Dermis microvascular lymphatic vessel endothelial cell (primary cell): Measurements from ENCODE around the gene LRMDA. TPM values are rescaled to one million over a fixed set of nuclear protein-coding genes. Genes with fewer than 3 reads are reported as not detected.
"Not testable (repeated sequence)": the region's sequence is repeated elsewhere in the genome, so short reads cannot be mapped to it uniquely, and the experiment has no call there.

Source experiments
- DNase-seq, 2 donors: peaks; one replicate each; pipeline versions ENCODE4 v3.0.0 to v3.0.0-alpha.2; 2010; ENCODE audit warnings: low read depth in 2 of 2
- total RNA-seq: library from RNA; depleted of rRNA; stranded (reverse); fragments of >200 nt; gene quantifications from 2 replicates; pipeline ENCODE4 v1.2.1, GENCODE V29; 2014

The LRMDA gene
- total RNA-seq, 1 donor from 2014 or later: 10.4 TPM

DNA sequence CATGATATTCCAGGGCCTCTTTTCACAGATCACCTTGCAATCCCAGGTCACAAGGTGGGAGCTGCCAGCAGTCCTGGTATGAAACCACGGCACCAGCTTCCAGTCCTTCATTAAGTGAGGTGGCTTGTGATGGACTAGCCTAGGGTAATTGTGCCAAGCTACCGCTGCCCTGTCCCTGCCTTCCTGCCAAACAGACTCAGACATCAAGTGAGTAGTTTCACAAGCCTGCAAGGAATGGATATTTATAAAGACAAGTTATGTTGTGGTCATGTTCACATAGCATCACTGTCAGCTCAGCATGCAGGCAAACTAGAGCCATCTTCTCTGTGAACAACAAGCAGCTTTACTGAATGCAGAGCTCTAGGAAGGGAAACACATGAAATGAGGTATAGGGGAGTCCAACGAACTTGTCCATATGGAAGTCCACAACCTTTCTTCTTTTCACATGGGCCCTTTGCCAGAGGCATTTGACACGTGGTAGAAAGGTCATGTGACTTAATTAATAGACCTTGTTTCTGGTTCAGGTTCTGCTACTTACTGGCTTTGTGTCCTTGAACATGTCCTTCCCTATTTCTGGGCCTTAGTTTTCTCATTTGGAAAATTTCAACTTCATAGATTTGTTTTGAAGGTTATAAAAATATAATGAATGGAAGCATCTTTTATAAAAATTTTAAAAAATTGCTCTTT lies 1145.0 kb downstream of the LRMDA start:
- no peak for DNase-seq

- no peak for DNase-seq
Measured at GRCh38 chr10:76577455-76577854, 1146.0 kb downstream of the LRMDA start.

- no peak for DNase-seq
Measured at GRCh38 chr10:76581506-76582256, 1150.3 kb downstream of the LRMDA start.

DNA sequence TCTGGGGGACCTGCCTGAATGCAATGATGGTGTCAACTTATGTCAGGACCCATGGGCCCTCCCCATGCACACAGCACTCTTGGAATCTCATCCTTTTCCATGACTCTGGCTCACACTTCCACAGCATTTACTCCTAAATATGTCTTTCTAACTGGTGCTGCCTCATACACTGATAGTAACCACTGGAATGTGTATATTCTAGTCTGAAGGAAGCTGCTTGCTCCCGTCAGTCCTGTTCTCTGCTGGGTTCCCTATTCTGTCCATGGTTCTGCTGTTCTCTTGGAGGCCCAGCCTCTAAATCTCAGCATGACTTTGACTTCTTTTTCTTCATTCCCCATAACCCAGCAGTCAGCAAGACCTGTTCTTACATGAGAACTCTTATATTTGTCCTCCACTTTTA lies 1151.1 kb downstream of the LRMDA start:
- DNase-seq: no peak

DNA sequence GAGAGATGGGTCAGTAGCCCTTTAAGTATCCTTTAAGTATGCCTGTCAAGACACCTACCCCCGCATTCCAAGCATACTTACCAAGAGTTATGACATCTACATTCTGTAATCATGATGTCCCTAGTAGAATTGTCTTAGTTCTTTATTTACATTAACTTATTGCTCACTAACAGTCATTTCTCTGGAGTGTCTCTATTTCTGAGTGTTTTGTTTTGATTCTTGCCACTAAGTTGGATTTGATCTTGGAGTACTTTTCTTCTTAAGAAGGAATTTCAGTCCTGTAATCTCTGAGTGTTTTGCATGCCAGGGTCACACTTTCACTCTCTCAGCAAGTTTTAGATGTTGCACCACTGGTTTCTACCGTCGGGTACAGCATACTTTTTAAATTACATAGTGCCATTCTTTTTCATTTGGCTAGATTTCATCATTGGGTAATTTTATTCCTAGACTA lies 1152.3 kb downstream of the LRMDA start:
- no peak for DNase-seq

DNA sequence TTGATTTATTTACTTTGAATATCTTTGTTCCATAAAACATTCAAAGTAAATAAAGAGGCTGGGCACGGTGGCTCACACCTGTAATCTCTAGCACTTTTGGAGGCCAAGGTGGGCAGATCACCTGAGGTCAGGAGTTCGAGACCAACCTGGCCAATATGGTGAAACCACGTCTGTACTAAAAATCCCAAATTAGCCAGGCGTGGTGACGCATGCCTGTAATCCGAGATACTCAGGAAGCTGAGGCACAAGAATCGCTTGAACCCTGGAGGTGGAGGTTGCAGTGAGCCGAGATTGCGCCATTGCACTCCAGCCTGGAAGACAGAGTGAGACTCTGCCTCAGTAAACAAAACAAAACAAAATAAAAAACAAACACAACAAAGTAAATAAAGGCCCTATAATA lies 1153.0 kb downstream of the LRMDA start:
- not testable (repeated sequence) for DNase-seq

Other genes with a start within 250 kb of the LRMDA start
- gene VDAC2, start 220.8 kb upstream of the LRMDA start, total RNA-seq: 116 and 119 TPM in 2 replicates
- gene COMTD1, start 195.7 kb upstream of the LRMDA start, total RNA-seq: 11.1 and 15.5 TPM in 2 replicates
- 0.26 and 1.4 TPM in 2 replicates for gene ZNF503, start 29.9 kb upstream of the LRMDA start, total RNA-seq